ENCODE results near the gene MYBPC2.

The MYBPC2 gene

DNA sequence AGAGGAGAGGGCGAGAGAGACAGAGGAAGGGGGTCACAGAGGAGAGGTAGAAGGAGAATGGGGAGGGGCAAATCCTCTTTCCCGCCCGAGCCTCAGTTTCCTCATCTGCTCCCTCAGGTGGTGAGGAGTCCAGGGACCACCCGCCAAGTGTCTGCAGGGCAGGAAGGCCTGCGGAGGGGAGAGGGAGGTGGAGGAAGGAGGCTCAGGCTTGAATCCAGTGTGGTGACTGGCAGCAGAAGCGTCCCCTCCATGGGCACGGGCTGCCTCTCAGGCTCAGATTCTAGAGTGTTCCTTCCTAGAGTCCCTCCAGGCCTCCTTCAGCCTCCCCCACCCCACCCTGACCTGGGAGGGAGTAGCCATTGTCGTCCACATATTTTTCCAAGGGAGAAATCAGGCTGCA lies 60.5 kb downstream of the MYBPC2 start:
- in situ Hi-C loops (cut with HindIII; ENCODE audit: low sequenced_read_pairs): no loop called here
- DNase-seq (ENCODE audit: low read depth, low spot score): no peak
- H3K4me3 ChIP-seq (ENCODE audit: low read depth, low read length): no peak overlapping the region
- TF ChIP-seq, protein P1, sequence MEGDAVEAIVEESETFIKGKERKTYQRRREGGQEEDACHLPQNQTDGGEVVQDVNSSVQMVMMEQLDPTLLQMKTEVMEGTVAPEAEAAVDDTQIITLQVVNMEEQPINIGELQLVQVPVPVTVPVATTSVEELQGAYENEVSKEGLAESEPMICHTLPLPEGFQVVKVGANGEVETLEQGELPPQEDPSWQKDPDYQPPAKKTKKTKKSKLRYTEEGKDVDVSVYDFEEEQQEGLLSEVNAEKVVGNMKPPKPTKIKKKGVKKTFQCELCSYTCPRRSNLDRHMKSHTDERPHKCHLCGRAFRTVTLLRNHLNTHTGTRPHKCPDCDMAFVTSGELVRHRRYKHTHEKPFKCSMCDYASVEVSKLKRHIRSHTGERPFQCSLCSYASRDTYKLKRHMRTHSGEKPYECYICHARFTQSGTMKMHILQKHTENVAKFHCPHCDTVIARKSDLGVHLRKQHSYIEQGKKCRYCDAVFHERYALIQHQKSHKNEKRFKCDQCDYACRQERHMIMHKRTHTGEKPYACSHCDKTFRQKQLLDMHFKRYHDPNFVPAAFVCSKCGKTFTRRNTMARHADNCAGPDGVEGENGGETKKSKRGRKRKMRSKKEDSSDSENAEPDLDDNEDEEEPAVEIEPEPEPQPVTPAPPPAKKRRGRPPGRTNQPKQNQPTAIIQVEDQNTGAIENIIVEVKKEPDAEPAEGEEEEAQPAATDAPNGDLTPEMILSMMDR (IDR thresholded peaks at IDR 0.05; ENCODE audit: low read depth, low read length): no peak

DNA sequence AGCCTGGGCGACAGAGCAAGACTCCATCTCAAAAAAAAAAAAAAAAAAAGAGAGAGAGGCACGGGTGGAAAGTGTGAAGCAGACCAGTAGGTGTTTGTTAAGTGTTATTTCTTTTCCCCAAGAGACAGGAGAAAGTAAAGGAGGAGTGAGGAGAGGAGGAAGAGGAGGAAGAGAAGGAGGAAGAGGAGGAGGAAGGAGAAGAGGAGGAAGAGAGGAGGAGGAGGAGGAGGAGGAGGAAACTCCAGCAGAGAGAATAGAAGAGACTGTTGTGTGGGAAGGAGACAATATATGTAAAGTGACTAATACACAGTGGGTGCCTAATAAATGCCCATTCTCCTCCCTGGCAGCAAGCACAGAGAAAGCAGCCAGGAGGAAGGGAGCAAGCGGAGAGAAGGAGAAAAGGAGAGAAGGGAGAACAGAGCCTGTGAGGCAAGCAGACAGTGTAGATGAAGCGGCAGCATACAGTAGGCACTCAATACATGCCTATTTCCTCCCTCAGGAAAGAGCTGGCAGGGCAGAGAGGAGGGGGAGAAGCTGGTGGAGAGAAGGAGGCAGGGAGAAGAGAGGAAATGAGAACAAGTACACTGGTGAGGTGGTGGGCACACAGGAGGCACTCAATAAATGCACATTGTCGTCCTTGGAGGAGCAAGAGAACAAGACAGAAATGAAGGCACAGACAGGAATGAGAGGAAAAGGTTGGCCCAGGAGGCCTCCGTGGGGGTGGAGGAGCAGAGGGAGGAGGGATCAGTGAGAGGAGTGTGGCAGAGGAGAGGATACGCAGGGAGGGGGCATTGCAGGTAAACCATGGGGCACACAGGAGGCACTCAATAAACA lies 61.7 kb downstream of the MYBPC2 start:
- no peak overlapping the region for H3K4me3 ChIP-seq (ENCODE audit: low read depth, low read length)
- TF ChIP-seq, protein P1 (IDR thresholded peaks at IDR 0.05; ENCODE audit: low read depth, low read length): no peak
- DNase-seq (ENCODE audit: low read depth, low spot score): no peak
- in situ Hi-C loops (cut with HindIII; ENCODE audit: low sequenced_read_pairs): no loop called here

DNA sequence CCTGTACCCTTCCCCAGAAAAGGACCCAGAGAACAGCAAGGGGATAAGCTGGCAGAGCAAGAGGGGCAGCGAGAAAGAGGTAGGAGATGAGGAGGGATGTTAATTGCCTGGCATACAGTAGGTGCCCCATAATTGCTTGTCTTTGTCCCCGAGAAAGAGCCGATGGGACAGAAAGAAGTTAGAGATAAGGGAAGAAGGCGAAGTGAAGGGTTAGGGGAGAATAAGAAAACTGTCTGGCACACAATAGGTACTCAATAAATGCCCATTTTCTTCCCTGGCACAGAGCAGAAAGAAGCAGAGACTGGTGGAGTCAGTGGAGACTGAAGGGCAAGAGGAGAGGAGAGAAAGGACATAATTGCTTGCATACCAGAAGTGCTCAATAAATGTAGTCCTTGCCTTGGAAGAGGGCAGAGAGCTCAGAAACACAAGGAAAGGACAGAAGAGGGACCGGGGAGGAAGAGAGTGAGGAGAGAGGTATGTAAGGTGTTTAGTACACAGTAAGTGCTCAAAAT lies 62.4 kb downstream of the MYBPC2 start:
- TF ChIP-seq, protein P1 (IDR thresholded peaks at IDR 0.05; ENCODE audit: low read depth, low read length): no peak
- H3K4me3 ChIP-seq (ENCODE audit: low read depth, low read length): no peak overlapping the region
- in situ Hi-C loops (cut with HindIII; ENCODE audit: low sequenced_read_pairs): no loop called here
- no peak for DNase-seq (ENCODE audit: low read depth, low spot score)

DNA sequence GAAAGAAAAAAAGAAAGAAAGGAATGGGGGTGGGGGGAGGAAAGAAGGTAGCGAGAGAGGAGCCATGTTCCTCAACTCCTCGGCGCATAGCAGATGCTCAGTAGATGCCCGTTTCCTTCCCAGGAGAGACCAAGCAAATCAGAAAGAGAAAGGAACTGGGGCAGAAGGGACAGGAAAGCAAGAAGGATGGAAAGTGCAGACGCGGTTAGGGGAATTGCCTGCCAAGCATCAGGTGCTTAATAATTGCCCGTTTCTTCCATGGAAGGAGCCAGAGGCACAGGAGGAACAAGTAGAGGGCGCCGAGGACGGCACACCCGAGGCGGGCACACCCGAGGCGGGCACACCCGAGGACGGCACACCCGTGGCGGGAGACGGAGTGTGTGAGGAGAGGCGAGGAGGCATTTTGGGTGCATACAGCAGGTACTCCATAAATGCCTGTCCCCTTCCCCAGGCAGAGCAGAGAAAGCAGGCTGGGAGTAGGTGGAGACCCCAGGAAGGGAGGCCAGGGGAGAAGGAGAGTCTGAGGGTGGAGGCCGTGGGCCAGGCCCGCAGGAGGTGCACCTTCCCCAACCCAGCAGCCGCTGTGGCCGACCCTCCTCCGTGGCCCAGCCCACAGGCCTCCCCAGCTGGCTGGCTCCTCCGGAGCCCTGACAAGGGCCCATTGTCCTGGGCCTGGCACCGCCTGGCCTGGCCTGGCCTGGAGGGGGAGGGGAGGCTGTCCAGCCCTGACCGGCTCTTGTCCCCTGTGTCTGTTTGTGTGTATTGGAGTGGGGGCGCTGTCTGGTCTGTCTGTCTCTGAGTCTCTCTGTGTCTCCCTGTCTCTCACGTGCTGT lies 63.7 kb downstream of the MYBPC2 start:
- no peak overlapping the region for H3K4me3 ChIP-seq (ENCODE audit: low read depth, low read length)
- DNase-seq (ENCODE audit: low read depth, low spot score): no peak
- TF ChIP-seq, protein P1 (IDR thresholded peaks at IDR 0.05; ENCODE audit: low read depth, low read length): no peak
- in situ Hi-C loops (cut with HindIII; ENCODE audit: low sequenced_read_pairs): no loop called here

DNA sequence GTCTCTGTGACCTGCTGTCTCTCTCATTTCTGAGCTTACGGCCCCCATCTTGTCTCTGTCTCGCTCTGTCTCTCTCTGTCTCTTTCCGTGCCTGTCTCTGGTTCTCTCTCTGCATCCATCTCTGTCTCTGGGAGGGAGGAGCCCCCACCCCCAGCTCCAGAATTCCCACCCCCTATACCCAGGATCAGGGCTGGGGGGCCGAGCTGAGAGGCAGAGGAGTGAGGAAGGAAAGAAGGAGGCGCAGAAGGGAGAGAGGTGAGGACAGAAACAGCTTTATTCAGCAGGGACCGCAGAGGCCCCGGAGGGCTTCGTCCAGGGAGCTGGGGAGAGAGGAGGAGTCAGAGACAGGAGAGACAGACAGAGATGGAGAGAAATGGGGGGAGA lies 64.3 kb downstream of the MYBPC2 start:
- in situ Hi-C loops (cut with HindIII; ENCODE audit: low sequenced_read_pairs): no loop called here
- TF ChIP-seq, protein P1 (IDR thresholded peaks at IDR 0.05; ENCODE audit: low read depth, low read length): no peak

DNA sequence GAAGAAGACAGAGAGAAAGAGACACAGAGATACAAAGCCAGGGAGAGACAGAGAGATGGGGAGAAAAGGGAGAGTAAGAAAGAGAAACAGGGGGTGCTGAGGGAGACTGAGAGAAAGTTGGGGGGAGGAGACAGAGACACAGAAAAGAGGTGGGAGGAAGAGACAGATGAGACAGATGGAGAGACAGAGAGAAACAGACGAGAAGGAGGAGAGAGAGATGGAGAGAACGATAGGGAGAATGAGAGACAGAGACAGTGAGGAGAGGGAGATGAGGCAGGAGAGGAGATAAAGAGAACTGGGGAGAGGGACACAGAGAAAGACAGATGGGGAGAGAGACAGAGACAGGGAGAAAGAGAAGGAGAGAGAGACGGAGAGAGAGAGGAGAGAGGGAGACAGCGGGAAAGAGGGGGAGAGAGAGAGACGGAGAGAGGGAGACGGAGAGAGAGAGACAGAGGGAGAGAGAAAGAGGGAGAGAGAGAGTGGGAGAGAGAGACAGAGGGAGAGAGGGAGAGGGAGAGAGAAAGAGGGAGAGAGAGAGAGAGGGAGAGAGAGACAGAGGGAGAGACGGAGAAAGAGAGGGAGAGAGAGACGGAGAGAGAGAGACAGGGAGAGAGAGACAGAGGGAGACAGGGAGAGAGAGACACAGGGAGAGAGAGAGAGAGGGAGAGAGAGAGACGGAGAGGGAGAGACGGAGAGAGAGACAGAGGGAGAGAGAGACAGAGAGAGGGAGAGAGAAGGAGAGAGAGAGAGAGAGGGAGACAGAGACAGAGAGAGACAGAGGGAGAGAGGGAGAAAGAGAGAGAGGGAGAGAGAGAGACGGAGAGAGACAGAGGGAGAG lies 65.7 kb downstream of the MYBPC2 start:
- TF ChIP-seq, protein P1 (IDR thresholded peaks at IDR 0.05; ENCODE audit: low read depth, low read length): no peak
- DNase-seq (ENCODE audit: low read depth, low spot score): no peak
- in situ Hi-C loops (cut with HindIII; ENCODE audit: low sequenced_read_pairs): no loop called here
- H3K4me3 ChIP-seq (ENCODE audit: low read depth, low read length): no peak overlapping the region

More for the DNA sequence above, 64.3 kb downstream of the MYBPC2 start:
- no peak for DNase-seq (ENCODE audit: low read depth, low spot score)
- H3K4me3 ChIP-seq (ENCODE audit: low read depth, low read length): no peak overlapping the region
